Keratinocyte (primary cell): ENCODE data around the gene RPS6KL1. TPM values are rescaled to one million over a fixed set of nuclear protein-coding genes. Genes with fewer than 3 reads are reported as not detected.
A peak's percentile ranks its signal among the peaks of the same experiment; 100 is the strongest.

Experiments used
- DNase-seq: peaks from one replicate; pipeline ENCODE4 v3.0.0-alpha.2; 2011; ENCODE audit warnings: low read depth, missing footprints, low spot score
- FAIRE-seq: peaks from 2 replicates; lab custom pipeline; 2011; peaks lifted over from hg19 to GRCh38; lab: Jason Lieb, UNC
- H2AFZ ChIP-seq: 2 replicates; pipeline ENCODE4 v1.6.0; 2012; ENCODE audit warnings: low read length, control low read depth, inconsistent platforms; ENCODE audit not compliant: control insufficient read depth
- H3K27ac ChIP-seq: 2 replicates; pipeline ENCODE4 v1.5.1; 2011; ENCODE audit warnings: low read length; ENCODE audit not compliant: control insufficient read depth, insufficient read depth
- H3K27me3 ChIP-seq: 3 replicates; pipeline ENCODE4 v1.6.0; 2011; ENCODE audit warnings: low read length; ENCODE audit not compliant: control insufficient read depth, insufficient read depth; ENCODE audit errors: extremely low read depth
- H3K36me3 ChIP-seq, 2 experiments: 2 replicates in 1 of 2; 3 replicates in 1 of 2; pipeline ENCODE4 v1.5.1; 2011; ENCODE audit warnings: low read length in 2 of 2, mild to moderate bottlenecking in 1 of 2; ENCODE audit not compliant: control insufficient read depth in 2 of 2, insufficient read depth in 2 of 2; ENCODE audit errors: extremely low read depth in 1 of 2
- H3K4me1 ChIP-seq: 3 replicates; pipeline ENCODE4 v1.5.1; 2011; ENCODE audit warnings: low read length; ENCODE audit not compliant: control insufficient read depth, insufficient read depth; ENCODE audit errors: extremely low read depth
- H3K4me2 ChIP-seq: 3 replicates; pipeline ENCODE4 v1.6.0; 2011; ENCODE audit warnings: low read depth, low read length; ENCODE audit not compliant: control insufficient read depth, insufficient read depth; ENCODE audit errors: extremely low read depth
- H3K4me3 ChIP-seq, 3 experiments: fragments of 200-600 bp in 1 of 3; sonication (generic) in 1 of 3; 2 replicates in 2 of 3; 3 replicates in 1 of 3; pipeline ENCODE4 v1.5.1; 2011 to 2016; ENCODE audit warnings: low read length in 3 of 3, mild to moderate bottlenecking in 3 of 3, control low read depth in 2 of 3, inconsistent platforms in 1 of 3, low read depth in 1 of 3, mixed read lengths in 1 of 3, mixed run types in 1 of 3, moderate library complexity in 1 of 3; ENCODE audit not compliant: control insufficient read depth in 2 of 3, insufficient read depth in 2 of 3; ENCODE audit errors: extremely low read depth in 1 of 3
- H3K79me2 ChIP-seq: 2 replicates; pipeline ENCODE4 v1.6.0; 2012; ENCODE audit warnings: low read length; ENCODE audit not compliant: control insufficient read depth, insufficient read depth
- H3K9ac ChIP-seq: 3 replicates; pipeline ENCODE4 v1.6.0; 2011; ENCODE audit warnings: low read length; ENCODE audit not compliant: control insufficient read depth, insufficient read depth; ENCODE audit errors: extremely low read depth
- H3K9me1 ChIP-seq: 3 replicates; pipeline ENCODE4 v1.6.0; 2011; ENCODE audit warnings: low read length; ENCODE audit not compliant: control insufficient read depth, insufficient read depth; ENCODE audit errors: extremely low read depth
- H3K9me3 ChIP-seq: 2 replicates; pipeline ENCODE4 v1.5.1; 2012; ENCODE audit warnings: low read depth, low read length; ENCODE audit not compliant: control insufficient read depth
- H4K20me1 ChIP-seq: 3 replicates; pipeline ENCODE4 v1.6.0; 2011; ENCODE audit warnings: low read length; ENCODE audit not compliant: control insufficient read depth, insufficient read depth; ENCODE audit errors: extremely low read depth
- CTCF ChIP-seq, 3 experiments: IDR thresholded peaks in 1 of 3; conservative IDR thresholded peaks in 1 of 3; optimal IDR thresholded peaks in 1 of 3; 2 replicates in 2 of 3; 3 replicates in 1 of 3; pipeline versions ENCODE3 to v1.5.1; 2011; ENCODE audit warnings: low read length in 3 of 3, mild to moderate bottlenecking in 3 of 3, moderate library complexity in 2 of 3, control low read depth in 1 of 3, inconsistent platforms in 1 of 3; ENCODE audit not compliant: insufficient read depth in 2 of 3; ENCODE audit errors: extremely low read depth in 1 of 3
- EZH2 ChIP-seq: IDR thresholded peaks from one replicate; pipeline ENCODE4 v1.6.1; 2012; ENCODE audit warnings: inconsistent platforms, mild to moderate bottlenecking, low read length, moderate library complexity
- dilution Hi-C: fragments of 300-500 bp; cut with MboI; formaldehyde crosslinking; loops from one replicate; pipeline ENCODE4 v1.7.0; 2020; ENCODE audit warnings: low sequenced_read_pairs; ENCODE audit not compliant: extremely low pct_ligation_motif_present
- polyA plus RNA-seq, 5 experiments: library from polyadenylated mRNA; depleted of rRNA in 3 of 5; stranded (reverse) in 3 of 5; stranded (forward) in 1 of 5; unstranded in 1 of 5; fragments of >200 nt; gene quantifications; 1 replicate in 1 of 5; 2 replicates in 3 of 5; 3 replicates in 1 of 5; pipeline versions ENCODE4 v1.2.1 to v1.2.3, GENCODE V29; 2011 to 2012; ENCODE audit warnings: missing spikeins in 2 of 5, low read depth in 1 of 5, low replicate concordance in 1 of 5

Gene RPS6KL1
- polyA plus RNA-seq, 1 donor (not counting 4 experiments of a cell fraction or from before 2014, with no cell fraction given), result 0.69 TPM

DNA sequence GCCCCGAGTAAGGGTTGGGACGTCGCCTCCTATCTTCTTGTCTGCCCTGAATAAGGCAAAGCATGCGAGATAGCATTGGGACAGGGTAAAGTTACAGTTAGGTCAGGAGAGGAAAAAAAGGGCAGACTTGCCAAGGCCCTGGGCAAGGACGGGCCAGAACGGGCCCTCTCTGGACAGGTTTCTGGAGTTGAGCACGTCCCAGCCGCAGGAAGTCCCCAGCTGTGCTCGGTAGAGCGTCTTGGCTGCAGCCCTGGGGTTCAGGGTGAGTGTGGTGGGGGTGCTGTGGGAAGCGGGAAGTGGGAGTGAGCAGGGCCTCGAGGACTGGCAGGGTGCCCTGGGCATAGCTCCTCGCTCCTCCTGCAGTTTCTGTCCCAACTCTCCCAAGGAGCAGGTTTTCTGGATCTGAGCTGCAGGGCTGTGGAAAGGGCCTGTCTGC lies 5.4 kb downstream of the RPS6KL1 start:
- no peak overlapping the region for H3K4me3 ChIP-seq
- H3K36me3 ChIP-seq, result no peaks in the 10 kb centered on the region
- H3K79me2 ChIP-seq, result no peaks in the 10 kb centered on the region
- H3K4me1 ChIP-seq, result peaks cover 7% of the 10 kb centered on the region
- H2AFZ ChIP-seq, result peak overlapping the region; percentile 33
- no peak overlapping the region for H3K9ac ChIP-seq
- TF ChIP-seq EZH2 (no peak), CTCF (optimal IDR thresholded peaks at IDR 0.05 in 1 of 3, IDR thresholded peaks at IDR 0.05 in 1 of 3, conservative IDR thresholded peaks at IDR 0.05 in 1 of 3; ENCODE audit: extremely low read depth in 1 of 3, insufficient read depth in 2 of 3, low read length in 3 of 3) (no peak)
- H3K9me3 ChIP-seq, result no peaks in the 10 kb centered on the region
- no peaks in the 10 kb centered on the region for H3K27me3 ChIP-seq
- FAIRE-seq, result peak; percentile 13
- dilution Hi-C loops, result no loop called here
- peak overlapping the region; percentile 9 for H3K4me2 ChIP-seq
- no peak for DNase-seq
- no peaks in the 10 kb centered on the region for H4K20me1 ChIP-seq
- H3K9me1 ChIP-seq, result no peaks in the 10 kb centered on the region
- no peak overlapping the region for H3K27ac ChIP-seq

DNA sequence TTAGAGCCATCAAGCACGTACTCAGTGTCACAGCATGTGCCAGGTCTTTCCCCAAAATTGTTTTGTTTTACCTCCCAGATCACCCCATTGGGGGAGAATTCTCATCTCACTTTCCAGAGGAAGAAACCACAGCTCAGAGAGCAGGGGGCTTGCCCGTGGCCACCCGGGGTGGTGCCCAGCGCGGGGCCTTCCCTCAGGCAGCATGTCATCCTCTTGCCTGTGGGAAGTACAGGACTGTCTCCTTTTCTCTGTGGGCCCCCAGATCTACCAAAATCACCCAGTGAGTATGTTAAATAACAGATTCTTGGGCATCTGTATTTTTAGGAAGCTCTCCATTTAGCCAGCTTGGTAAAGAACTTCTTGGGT lies 5.9 kb downstream of the RPS6KL1 start:
- Histone ChIP-seq H3K36me3 (no peaks in the 10 kb centered on the region), H3K27ac (no peak overlapping the region), H3K9ac (no peak overlapping the region), H3K27me3 (no peaks in the 10 kb centered on the region), H3K9me3 (no peaks in the 10 kb centered on the region), H3K79me2 (no peaks in the 10 kb centered on the region), H3K4me2 (no peak overlapping the region), H3K9me1 (no peaks in the 10 kb centered on the region), H4K20me1 (no peaks in the 10 kb centered on the region), H2AFZ (no peak overlapping the region), H3K4me3 (no peak overlapping the region), H3K4me1 (peaks cover 7% of the 10 kb centered on the region)
- no peak for FAIRE-seq
- dilution Hi-C loops, result no loop called here
- no peak for DNase-seq
- no peak for TF ChIP-seq CTCF (optimal IDR thresholded peaks at IDR 0.05 in 1 of 3, IDR thresholded peaks at IDR 0.05 in 1 of 3, conservative IDR thresholded peaks at IDR 0.05 in 1 of 3; ENCODE audit: extremely low read depth in 1 of 3, insufficient read depth in 2 of 3, low read length in 3 of 3)
- no peak for TF ChIP-seq EZH2
